Measurements from ENCODE around the gene AIFM2. TPM values are rescaled to one million over a fixed set of nuclear protein-coding genes. Genes with fewer than 3 reads are reported as not detected.
A peak's percentile ranks its signal among the peaks of the same experiment; 100 is the strongest.
"Not testable (repeated sequence)": the region's sequence is repeated elsewhere in the genome, so short reads cannot be mapped to it uniquely, and the experiment has no call there.

Gene AIFM2
- total RNA-seq, 1 donor from 2014 or later, result 3.7 TPM

GRCh38 chr10:70162151-70162891 is 29.7 kb upstream of the AIFM2 start:
- TF ChIP-seq, protein P1, sequence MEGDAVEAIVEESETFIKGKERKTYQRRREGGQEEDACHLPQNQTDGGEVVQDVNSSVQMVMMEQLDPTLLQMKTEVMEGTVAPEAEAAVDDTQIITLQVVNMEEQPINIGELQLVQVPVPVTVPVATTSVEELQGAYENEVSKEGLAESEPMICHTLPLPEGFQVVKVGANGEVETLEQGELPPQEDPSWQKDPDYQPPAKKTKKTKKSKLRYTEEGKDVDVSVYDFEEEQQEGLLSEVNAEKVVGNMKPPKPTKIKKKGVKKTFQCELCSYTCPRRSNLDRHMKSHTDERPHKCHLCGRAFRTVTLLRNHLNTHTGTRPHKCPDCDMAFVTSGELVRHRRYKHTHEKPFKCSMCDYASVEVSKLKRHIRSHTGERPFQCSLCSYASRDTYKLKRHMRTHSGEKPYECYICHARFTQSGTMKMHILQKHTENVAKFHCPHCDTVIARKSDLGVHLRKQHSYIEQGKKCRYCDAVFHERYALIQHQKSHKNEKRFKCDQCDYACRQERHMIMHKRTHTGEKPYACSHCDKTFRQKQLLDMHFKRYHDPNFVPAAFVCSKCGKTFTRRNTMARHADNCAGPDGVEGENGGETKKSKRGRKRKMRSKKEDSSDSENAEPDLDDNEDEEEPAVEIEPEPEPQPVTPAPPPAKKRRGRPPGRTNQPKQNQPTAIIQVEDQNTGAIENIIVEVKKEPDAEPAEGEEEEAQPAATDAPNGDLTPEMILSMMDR (conservative IDR thresholded peaks at IDR 0.05; ENCODE audit: low read depth, low read length), result peak; percentile 11
- DNase-seq (ENCODE audit: low read depth), result no peak
- no peak overlapping the region for H3K4me3 ChIP-seq (ENCODE audit: low read depth, low read length)

- DNase-seq (ENCODE audit: low read depth), result no peak
- TF ChIP-seq, protein P1 (conservative IDR thresholded peaks at IDR 0.05; ENCODE audit: low read depth, low read length), result no peak
- no peak overlapping the region for H3K4me3 ChIP-seq (ENCODE audit: low read depth, low read length)
Measured at GRCh38 chr10:70160798-70161197, 28.2 kb upstream of the AIFM2 start.

GRCh38 chr10:70159366-70159765 is 26.7 kb upstream of the AIFM2 start:
- not testable (repeated sequence) for H3K4me3 ChIP-seq (ENCODE audit: low read depth, low read length); DNase-seq (ENCODE audit: low read depth)

GRCh38 chr10:70158113-70158512 is 25.5 kb upstream of the AIFM2 start:
- TF ChIP-seq, protein P1 (conservative IDR thresholded peaks at IDR 0.05; ENCODE audit: low read depth, low read length), result no peak
- no peak overlapping the region for H3K4me3 ChIP-seq (ENCODE audit: low read depth, low read length)
- DNase-seq (ENCODE audit: low read depth), result no peak

- DNase-seq (ENCODE audit: low read depth), result no peak
- TF ChIP-seq, protein P1 (conservative IDR thresholded peaks at IDR 0.05; ENCODE audit: low read depth, low read length), result no peak
- no peak overlapping the region for H3K4me3 ChIP-seq (ENCODE audit: low read depth, low read length)
Measured at GRCh38 chr10:70155255-70155838, 22.7 kb upstream of the AIFM2 start.

- no peak for DNase-seq (ENCODE audit: low read depth)
- TF ChIP-seq, protein P1 (conservative IDR thresholded peaks at IDR 0.05; ENCODE audit: low read depth, low read length), result no peak
- no peak overlapping the region for H3K4me3 ChIP-seq (ENCODE audit: low read depth, low read length)
Measured at GRCh38 chr10:70148516-70148915, 15.9 kb upstream of the AIFM2 start.

- TF ChIP-seq, protein P1 (conservative IDR thresholded peaks at IDR 0.05; ENCODE audit: low read depth, low read length), result no peak
- H3K4me3 ChIP-seq (ENCODE audit: low read depth, low read length), result peak overlapping the region; percentile 82
- DNase-seq (ENCODE audit: low read depth), result no peak
Measured at GRCh38 chr10:70147259-70147625, 14.6 kb upstream of the AIFM2 start.

Measured in epithelial cell of proximal tubule (primary cell).